Coronary artery (tissue), 2 donors: Measurements from ENCODE around the gene ST3GAL3.

ENCODE experiments used
- DNase-seq: peaks from one replicate; pipeline ENCODE4 v3.0.0-alpha.2; 2017; ENCODE audit warnings: low spot score
- H3K27ac ChIP-seq, 2 donors: fragments of 200-600 bp; sonication (generic); one replicate each; pipeline ENCODE4 v1.5.1; 2016 to 2019
- H3K4me3 ChIP-seq: fragments of 200-600 bp; sonication (generic); 2 replicates; pipeline ENCODE4 v1.5.1; 2016; ENCODE audit warnings: mild to moderate bottlenecking, moderate library complexity
- CTCF ChIP-seq: fragments of 200-600 bp; sonication (generic); IDR thresholded peaks from one replicate; pipeline ENCODE4 v1.5.1; 2019; ENCODE audit warnings: antibody characterized with exemption

Gene ST3GAL3

GRCh38 chr1:43973981-43974442 lies 266.7 kb downstream of the ST3GAL3 start:
- DNase-seq: no peak
- Histone ChIP-seq H3K4me3 (peak overlapping the region; percentile 95), H3K27ac (peak overlapping the region; percentile 84 to 94)
- no peak for TF ChIP-seq CTCF

- TF ChIP-seq CTCF: no peak
- Histone ChIP-seq H3K4me3 (peak within 1 kb of the TSS; percentile 95), H3K27ac (peak within 1 kb of the TSS; percentile 84 to 94)
- DNase-seq: peak; percentile 96
Measured at GRCh38 chr1:43974443-43975248, 267.3 kb downstream of the ST3GAL3 start, which contains the start of gene ATP6V0B. ATP6V0B (plus strand) TSS chr1:43974960; CDS start chr1:43975041, 81 bp downstream.

- Histone ChIP-seq H3K27ac (peak overlapping the region; percentile 84 to 94), H3K4me3 (peak overlapping the region; percentile 95)
- DNase-seq: peak; percentile 85
- no peak for TF ChIP-seq CTCF
Measured at GRCh38 chr1:43975249-43975961, 268.1 kb downstream of the ST3GAL3 start.

GRCh38 chr1:43976045-43976444 lies 268.7 kb downstream of the ST3GAL3 start:
- no peak for DNase-seq
- Histone ChIP-seq H3K4me3 (peak overlapping the region; percentile 95), H3K27ac (peak overlapping the region in 1 of 2 donors; percentile 84)
- no peak for TF ChIP-seq CTCF

GRCh38 chr1:43976890-43977289 lies 269.6 kb downstream of the ST3GAL3 start:
- no peak for TF ChIP-seq CTCF
- peak overlapping the region; percentile 95 for H3K4me3 ChIP-seq
- DNase-seq: no peak
- H3K27ac ChIP-seq: no peak overlapping the region

- no peak overlapping the region for H3K4me3 ChIP-seq
- no peak for TF ChIP-seq CTCF
- DNase-seq: no peak
- no peak overlapping the region for H3K27ac ChIP-seq
Measured at GRCh38 chr1:43977376-43978263, 270.3 kb downstream of the ST3GAL3 start.
